GM23248 (cell line): ENCODE results near the gene LCE1B.

Experiments
- EZH2 ChIP-seq: fragments of 200-600 bp; sonication (generic); IDR thresholded peaks from 2 replicates; pipeline ENCODE4 v1.6.1; 2018; ENCODE audit warnings: antibody characterized with exemption, mild to moderate bottlenecking; ENCODE audit not compliant: insufficient read depth, poor library complexity, severe bottlenecking
- EZH2phosphoT487 ChIP-seq: fragments of 200-600 bp; sonication (generic); IDR thresholded peaks from 2 replicates; pipeline ENCODE4 v1.6.1; 2018; ENCODE audit warnings: antibody characterized with exemption, moderate library complexity, mild to moderate bottlenecking, low read depth; ENCODE audit not compliant: insufficient read depth

DNA sequence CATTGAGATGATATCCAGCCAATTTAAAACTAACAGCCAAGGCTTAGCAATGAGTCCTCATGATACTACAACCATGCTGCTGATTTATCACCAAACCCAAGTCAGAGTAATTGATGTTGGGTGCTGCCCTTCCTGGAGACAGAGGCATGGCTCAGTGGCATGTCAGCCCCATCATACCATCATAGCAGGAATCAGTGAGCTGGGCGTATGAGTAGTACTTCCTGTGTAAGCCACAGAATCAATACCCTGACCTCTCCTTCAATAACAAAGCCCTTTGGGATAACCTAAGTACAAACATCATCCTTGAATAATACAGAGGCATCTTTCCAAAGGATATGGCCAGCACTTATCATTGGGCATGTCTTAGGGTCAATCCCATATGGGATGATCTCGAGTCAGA, 28.7 kb upstream of the LCE1B start:
- TF ChIP-seq EZH2phosphoT487 (no peak), EZH2 (no peak)
